Measurements from ENCODE around the gene RFX7.

- TF ChIP-seq POLR2A (IDR thresholded peaks at IDR 0.05; ENCODE audit: low read depth, low read length) (no peak), TAF1 (IDR thresholded peaks at IDR 0.05; ENCODE audit: low read depth, low read length) (no peak), POLR2AphosphoS5 (IDR thresholded peaks at IDR 0.05; ENCODE audit: low read depth, low read length) (no peak), SPI1 (IDR thresholded peaks at IDR 0.05; ENCODE audit: low read depth, low read length) (no peak), POU2F2 (IDR thresholded peaks at IDR 0.05; ENCODE audit: low read depth, low read length) (no peak), PAX5 (IDR thresholded peaks at IDR 0.05; ENCODE audit: insufficient read depth, low read length, severe bottlenecking) (no peak)
Observed at GRCh38 chr15:56095406-56095805, 148.3 kb downstream of the RFX7 start.
